Right lobe of liver (tissue), 4 donors: ENCODE measurements around the gene CAB39.

Source experiments
- POLR2A ChIP-seq: fragments of 450-650 bp; IDR thresholded peaks from one replicate; pipeline ENCODE4 v1.6.1; 2017; ENCODE audit warnings: antibody characterized with exemption, mild to moderate bottlenecking
- TF ChIP-seq, protein P1 (sequence below), 4 donors: fragments of 200-600 bp in 3 of 4; fragments of 450-650 bp in 1 of 4; IDR thresholded peaks; one replicate each; pipeline versions ENCODE4 v1.5.1 to v1.8.0; 2016 to 2022; ENCODE audit warnings: antibody characterized with exemption in 4 of 4, mild to moderate bottlenecking in 2 of 4
- donor health status: DM: no; HTN: no; CAD: no.
- donor health status: DM: no; HTN: no; CAD: no.
- donor health status: DM: no; HTN: yes; CAD: no.

DNA sequence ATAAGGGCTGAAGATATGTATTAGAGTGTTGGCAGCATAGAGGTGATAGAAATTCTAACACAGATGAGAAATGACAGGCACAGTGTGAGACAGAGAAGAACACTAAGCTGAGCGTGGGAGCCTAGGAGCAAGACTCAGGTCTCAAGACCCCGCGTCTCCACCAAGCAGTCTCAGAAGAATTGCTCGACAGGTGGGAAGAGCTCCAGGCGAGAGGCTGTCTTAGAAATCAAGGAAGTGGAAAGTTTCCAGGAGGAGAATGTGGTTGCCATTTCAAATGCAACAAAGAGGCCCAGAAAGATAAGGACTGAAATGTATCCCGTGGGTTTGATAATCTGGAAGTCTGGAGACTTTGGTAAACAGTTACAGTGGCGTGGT is 31.5 kb upstream of the CAB39 start:
- TF ChIP-seq POLR2A: no peak
- TF ChIP-seq, protein P1, sequence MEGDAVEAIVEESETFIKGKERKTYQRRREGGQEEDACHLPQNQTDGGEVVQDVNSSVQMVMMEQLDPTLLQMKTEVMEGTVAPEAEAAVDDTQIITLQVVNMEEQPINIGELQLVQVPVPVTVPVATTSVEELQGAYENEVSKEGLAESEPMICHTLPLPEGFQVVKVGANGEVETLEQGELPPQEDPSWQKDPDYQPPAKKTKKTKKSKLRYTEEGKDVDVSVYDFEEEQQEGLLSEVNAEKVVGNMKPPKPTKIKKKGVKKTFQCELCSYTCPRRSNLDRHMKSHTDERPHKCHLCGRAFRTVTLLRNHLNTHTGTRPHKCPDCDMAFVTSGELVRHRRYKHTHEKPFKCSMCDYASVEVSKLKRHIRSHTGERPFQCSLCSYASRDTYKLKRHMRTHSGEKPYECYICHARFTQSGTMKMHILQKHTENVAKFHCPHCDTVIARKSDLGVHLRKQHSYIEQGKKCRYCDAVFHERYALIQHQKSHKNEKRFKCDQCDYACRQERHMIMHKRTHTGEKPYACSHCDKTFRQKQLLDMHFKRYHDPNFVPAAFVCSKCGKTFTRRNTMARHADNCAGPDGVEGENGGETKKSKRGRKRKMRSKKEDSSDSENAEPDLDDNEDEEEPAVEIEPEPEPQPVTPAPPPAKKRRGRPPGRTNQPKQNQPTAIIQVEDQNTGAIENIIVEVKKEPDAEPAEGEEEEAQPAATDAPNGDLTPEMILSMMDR (IDR thresholded peaks at IDR 0.05): no peak
